ENCODE measurements around the gene LGR5. TPM values are rescaled to one million over a fixed set of nuclear protein-coding genes. Genes with fewer than 3 reads are reported as not detected.

Gene LGR5
- not detected for total RNA-seq

GRCh38 chr12:71439613-71440344 is at the start of gene LGR5:
Gene LGR5 (plus strand): TSS chr12:71439798. CDS start chr12:71440081, 283 bp downstream.
- DNase-seq, result no peak

GRCh38 chr12:71392521-71393145 is 47.0 kb upstream of the LGR5 start:
- DNase-seq, result no peak

- DNase-seq, result no peak
These were observed 46.0 kb upstream of the LGR5 start for GRCh38 chr12:71393625-71394024.

- no peak for DNase-seq
These were observed 42.1 kb upstream of the LGR5 start for GRCh38 chr12:71397433-71397954.

GRCh38 chr12:71399197-71399596 is 40.4 kb upstream of the LGR5 start:
- DNase-seq, result no peak

GRCh38 chr12:71400481-71400880 is 39.1 kb upstream of the LGR5 start:
- DNase-seq, result no peak

GRCh38 chr12:71405884-71406283 is 33.7 kb upstream of the LGR5 start:
- no peak for DNase-seq

GRCh38 chr12:71407732-71408131 is 31.9 kb upstream of the LGR5 start:
- DNase-seq, result no peak

GRCh38 chr12:71410844-71411243 is 28.8 kb upstream of the LGR5 start:
- no peak for DNase-seq

GRCh38 chr12:71411635-71412034 is 28.0 kb upstream of the LGR5 start:
- no peak for DNase-seq

- no peak for DNase-seq
These were observed 24.0 kb upstream of the LGR5 start for GRCh38 chr12:71415336-71416231.

GRCh38 chr12:71417181-71417580 is 22.4 kb upstream of the LGR5 start:
- DNase-seq, result no peak

GRCh38 chr12:71420775-71421406 is 18.7 kb upstream of the LGR5 start:
- DNase-seq, result no peak

- no peak for DNase-seq
These were observed 13.9 kb upstream of the LGR5 start for GRCh38 chr12:71425568-71426299.

GRCh38 chr12:71426300-71427047 is 13.1 kb upstream of the LGR5 start:
- no peak for DNase-seq

- DNase-seq, result no peak
These were observed 8.8 kb upstream of the LGR5 start for GRCh38 chr12:71430756-71431155.

GRCh38 chr12:71431991-71432390 is 7.6 kb upstream of the LGR5 start:
- DNase-seq, result no peak

- no peak for DNase-seq
These were observed 6.7 kb upstream of the LGR5 start for GRCh38 chr12:71432936-71433335.

- DNase-seq, result no peak
These were observed 2.9 kb upstream of the LGR5 start for GRCh38 chr12:71436696-71437095.

GRCh38 chr12:71438670-71439361 is 782 bp upstream of the LGR5 start:
- no peak for DNase-seq

- DNase-seq, result no peak
These were observed 311 bp upstream of the LGR5 start for GRCh38 chr12:71439362-71439612.
